HL-60 (cell line): ENCODE measurements around the gene ADAM19.
A peak's percentile ranks its signal among the peaks of the same experiment; 100 is the strongest.

Experiments
- DNase-seq, 2 experiments: peaks; one replicate each; pipeline ENCODE4 v3.0.0-alpha.2; 2010 to 2020; ENCODE audit warnings: low read depth in 1 of 2, low spot score in 1 of 2
- H3K27ac ChIP-seq: fragments of 250-450 bp; sonication (Bioruptor Pico); replicated peaks from 2 replicates; pipeline ENCODE4 v1.5.1; 2020; ENCODE audit warnings: mild to moderate bottlenecking, moderate library complexity
- H3K27me3 ChIP-seq: fragments of 250-450 bp; sonication (Bioruptor Pico); 2 replicates; pipeline ENCODE4 v1.5.1; 2021; ENCODE audit warnings: mild to moderate bottlenecking, moderate library complexity; ENCODE audit not compliant: insufficient read depth, poor library complexity, severe bottlenecking
- H3K4me3 ChIP-seq: replicated peaks from 2 replicates; pipeline ENCODE4 v1.5.1; 2011; ENCODE audit warnings: mild to moderate bottlenecking, control low read depth, low read length; ENCODE audit not compliant: insufficient read depth
- CTCF ChIP-seq: IDR thresholded peaks from one replicate; pipeline ENCODE4 v1.5.1; 2011; ENCODE audit warnings: low read length, control low read depth, inconsistent platforms; ENCODE audit not compliant: insufficient read depth
- GABPA ChIP-seq: IDR thresholded peaks from 2 replicates; pipeline ENCODE4 v1.6.1; 2012; ENCODE audit warnings: low read depth
- POLR2AphosphoS5 ChIP-seq: IDR thresholded peaks from 2 replicates; pipeline ENCODE4 v1.6.1; 2012; ENCODE audit warnings: low read depth
- REST ChIP-seq: IDR thresholded peaks from 2 replicates; pipeline ENCODE4 v1.6.1; 2012; ENCODE audit warnings: low read depth; ENCODE audit not compliant: insufficient replicate concordance
- SPI1 ChIP-seq: IDR thresholded peaks from 2 replicates; pipeline ENCODE4 v1.6.1; 2012; ENCODE audit warnings: low read depth, mild to moderate bottlenecking, borderline replicate concordance

Gene ADAM19

GRCh38 chr5:157504053-157504452 lies 71.5 kb downstream of the ADAM19 start:
- no peak overlapping the region for H3K4me3 ChIP-seq
- peaks cover 2% of the 10 kb centered on the region for H3K27me3 ChIP-seq
- TF ChIP-seq POLR2AphosphoS5 (no peak), CTCF (no peak), SPI1 (no peak), REST (no peak), GABPA (no peak)
- DNase-seq, result no peak
- H3K27ac ChIP-seq, result no peak overlapping the region

GRCh38 chr5:157502143-157502647 lies 73.4 kb downstream of the ADAM19 start:
- Histone ChIP-seq H3K4me3 (no peak overlapping the region), H3K27ac (no peak overlapping the region), H3K27me3 (no peaks in the 10 kb centered on the region)
- TF ChIP-seq SPI1, result peak; percentile 72
- no peak for TF ChIP-seq GABPA
- peak; percentile 15 to 40 for DNase-seq

GRCh38 chr5:157497875-157498611 lies 77.5 kb downstream of the ADAM19 start:
- no peak for TF ChIP-seq REST
- no peak for TF ChIP-seq CTCF
- no peak for TF ChIP-seq GABPA
- TF ChIP-seq POLR2AphosphoS5, result no peak
- no peak for TF ChIP-seq SPI1
- Histone ChIP-seq H3K27ac (no peak overlapping the region), H3K4me3 (no peak overlapping the region), H3K27me3 (no peaks in the 10 kb centered on the region)
- no peak for DNase-seq

- TF ChIP-seq POLR2AphosphoS5 (no peak), SPI1 (no peak), CTCF (no peak), GABPA (no peak), REST (no peak)
- no peak for DNase-seq
- Histone ChIP-seq H3K27me3 (no peaks in the 10 kb centered on the region), H3K4me3 (no peak overlapping the region), H3K27ac (no peak overlapping the region)
These were observed 78.7 kb downstream of the ADAM19 start for GRCh38 chr5:157496864-157497263.
